ENCODE results near the gene SEMA4D.

- TF ChIP-seq EP300 (IDR thresholded peaks at IDR 0.05) (no peak), POLR2A (IDR thresholded peaks at IDR 0.05; ENCODE audit: low read depth) (no peak)
These were observed 83.1 kb downstream of the SEMA4D start for GRCh38 chr9:89414670-89415324.
